GM13976 (cell line): ENCODE data around the gene GALNT11.

Source experiments
- DNase-seq: peaks from one replicate; pipeline ENCODE4 v3.0.0; 2012; ENCODE audit warnings: low spot score
- CTCF ChIP-seq: IDR thresholded peaks from 2 replicates; pipeline ENCODE4 v1.5.1; 2012; ENCODE audit warnings: borderline replicate concordance, mild to moderate bottlenecking; ENCODE audit not compliant: insufficient read depth; ENCODE audit errors: extremely low read depth, missing control alignments, control extremely low read depth
- in situ Hi-C: fragments of 300-500 bp; cut with MboI; formaldehyde crosslinking; loops from one replicate; pipeline ENCODE4 v1.12.0; 2022; ENCODE audit warnings: low sequenced_read_pairs, mixed read lengths, inconsistent platforms; ENCODE audit not compliant: unreplicated experiment

The GALNT11 gene

GRCh38 chr7:152095771-152096170 is 70.3 kb downstream of the GALNT11 start:
- DNase-seq = no peak
- in situ Hi-C loops = no loop called here
- no peak for TF ChIP-seq CTCF

- TF ChIP-seq CTCF = no peak
- DNase-seq = no peak
- in situ Hi-C loops = no loop called here
Measured at GRCh38 chr7:152097330-152097729, 71.9 kb downstream of the GALNT11 start.

GRCh38 chr7:152103066-152103465 is 77.6 kb downstream of the GALNT11 start:
- in situ Hi-C loops = no loop called here
- no peak for TF ChIP-seq CTCF
- no peak for DNase-seq

- in situ Hi-C loops = no loop called here
- no peak for DNase-seq
- no peak for TF ChIP-seq CTCF
Measured at GRCh38 chr7:152103691-152104090, 78.2 kb downstream of the GALNT11 start.

GRCh38 chr7:152105205-152105604 is 79.7 kb downstream of the GALNT11 start:
- in situ Hi-C loops = no loop called here
- TF ChIP-seq CTCF = no peak
- no peak for DNase-seq

- in situ Hi-C loops = no loop called here
- no peak for DNase-seq
- TF ChIP-seq CTCF = no peak
Measured at GRCh38 chr7:152106990-152107389, 81.5 kb downstream of the GALNT11 start.

GRCh38 chr7:152107945-152108344 is 82.5 kb downstream of the GALNT11 start:
- DNase-seq = no peak
- in situ Hi-C loops = no loop called here
- no peak for TF ChIP-seq CTCF
